Measurements from ENCODE around the gene KAT2B. TPM values are rescaled to one million over a fixed set of nuclear protein-coding genes. Genes with fewer than 3 reads are reported as not detected.

KAT2B gene
- total and polyA plus RNA-seq, 4 donors = 7.5 to 58.5 (median 16.3) TPM

GRCh38 chr3:20083953-20084352, 43.7 kb downstream of the KAT2B start:
- Histone ChIP-seq H3K27ac (ENCODE audit: low read depth in 1 of 2, low read length in 2 of 2) (no peak overlapping the region), H3K36me3 (ENCODE audit: control insufficient read depth in 4 of 4, insufficient read depth in 3 of 4, low read depth in 1 of 4, low read length in 3 of 4) (no peaks in the 10 kb centered on the region), H3K9ac (ENCODE audit: low read depth in 1 of 2, low read length in 2 of 2) (no peak overlapping the region), H3K9me3 (ENCODE audit: control insufficient read depth in 4 of 4, low read length in 3 of 4) (no peaks in the 10 kb centered on the region), H3K4me3 (ENCODE audit: low read depth in 1 of 3, low read length in 3 of 3) (no peak overlapping the region), H3K27me3 (ENCODE audit: control insufficient read depth in 4 of 4, insufficient read depth in 4 of 4, low read length in 3 of 4) (no peaks in the 10 kb centered on the region), H3K4me1 (ENCODE audit: control insufficient read depth in 4 of 4, insufficient read depth in 4 of 4, low read length in 3 of 4) (peaks cover 3 to 21% (median 8%) of the 10 kb centered on the region in 4 donors)
- no peak for DNase-seq (ENCODE audit: low spot score)
- TF ChIP-seq REST (IDR thresholded peaks at IDR 0.05) (no peak), GABPA (IDR thresholded peaks at IDR 0.05 in 1 of 2, conservative IDR thresholded peaks at IDR 0.05 in 1 of 2) (no peak), SP1 (IDR thresholded peaks at IDR 0.05) (no peak), MAX (IDR thresholded peaks at IDR 0.05) (no peak), JUND (IDR thresholded peaks at IDR 0.05) (no peak), FOXA1 (IDR thresholded peaks at IDR 0.05) (no peak)
- WGBS = 95% methylated on average over 2 of the region's 2 CpGs

GRCh38 chr3:20091331-20092047, 51.2 kb downstream of the KAT2B start:
- WGBS = 42% methylated on average over 2 of the region's 2 CpGs
- Histone ChIP-seq H3K9ac (ENCODE audit: low read depth in 1 of 2, low read length in 2 of 2) (no peak overlapping the region), H3K4me1 (ENCODE audit: control insufficient read depth in 4 of 4, insufficient read depth in 4 of 4, low read length in 3 of 4) (peaks cover 5 to 13% (median 6%) of the 10 kb centered on the region in 4 donors), H3K27me3 (ENCODE audit: control insufficient read depth in 4 of 4, insufficient read depth in 4 of 4, low read length in 3 of 4) (no peaks in the 10 kb centered on the region), H3K36me3 (ENCODE audit: control insufficient read depth in 4 of 4, insufficient read depth in 3 of 4, low read depth in 1 of 4, low read length in 3 of 4) (peaks cover 0 to 3% (median 0%) of the 10 kb centered on the region in 4 donors), H3K9me3 (ENCODE audit: control insufficient read depth in 4 of 4, low read length in 3 of 4) (peaks cover 0 to 2% (median 0%) of the 10 kb centered on the region in 4 donors), H3K27ac (ENCODE audit: low read depth in 1 of 2, low read length in 2 of 2) (no peak overlapping the region), H3K4me3 (ENCODE audit: low read depth in 1 of 3, low read length in 3 of 3) (no peak overlapping the region)
- no peak for DNase-seq (ENCODE audit: low spot score)
- no peak for TF ChIP-seq EGR1 (IDR thresholded peaks at IDR 0.05; ENCODE audit: low read depth in 2 of 2)
- TF ChIP-seq RAD21 (IDR thresholded peaks at IDR 0.05) = no peak
- peak; percentile 9 for TF ChIP-seq SP1 (IDR thresholded peaks at IDR 0.05)
- peak; percentile 61 to 73 for TF ChIP-seq HNF4A (conservative IDR thresholded peaks at IDR 0.05)
- no peak for TF ChIP-seq REST (IDR thresholded peaks at IDR 0.05)
- TF ChIP-seq RXRA (IDR thresholded peaks at IDR 0.05) = peak in 1 of 2 donors; percentile 19
- TF ChIP-seq ZBTB33 (IDR thresholded peaks at IDR 0.05) = no peak
